ENCODE data around the gene CENPQ. TPM values are rescaled to one million over a fixed set of nuclear protein-coding genes. Genes with fewer than 3 reads are reported as not detected.

Gene CENPQ
- total RNA-seq, 1 experiment from 2014 or later: 11.3 TPM

GRCh38 chr6:49531774-49532569, 68.8 kb downstream of the CENPQ start (continued):
- TF ChIP-seq YY1 (IDR thresholded peaks at IDR 0.05; ENCODE audit: extremely low read depth, insufficient replicate concordance, low read depth, low read length) (no peak), POLR2AphosphoS5 (IDR thresholded peaks at IDR 0.05; ENCODE audit: low read depth, low read length) (no peak)

GRCh38 chr6:49535795-49536194, 72.6 kb downstream of the CENPQ start:
- ATAC-seq (no peak), DNase-seq (ENCODE audit: low read depth, low spot score) (no peak)
- H4K20me1 ChIP-seq (ENCODE audit: insufficient read depth): no peaks in the 10 kb centered on the region
- peaks cover 4 to 10% of the 10 kb centered on the region in 2 experiments for H3K4me1 ChIP-seq (ENCODE audit: control insufficient read depth in 1 of 2, insufficient read depth in 2 of 2, low read length in 2 of 2)
- no peaks in the 10 kb centered on the region for H3K9me3 ChIP-seq (ENCODE audit: control insufficient read depth in 1 of 2, insufficient read depth in 1 of 2, low read depth in 1 of 2, low read length in 2 of 2)
- ChIA-PET CTCF (interaction anchor here (1.3 kb wide), 1 partner anchor 13 kb away, joined by 3 read pairs; no protein-coding TSS in a partner anchor), POLR2A (no interaction called here), RAD21 (ENCODE audit: low non-redundant PET in 1 of 2, low total read pairs in 2 of 2, uncharacterized antibody in 2 of 2, unreplicated experiment in 2 of 2) (no interaction called here)
- intact Hi-C loops (cut with micrococcal nuclease): no loop called here
- no peaks in the 10 kb centered on the region for H3K79me2 ChIP-seq (ENCODE audit: insufficient read depth, low read length)
- no peak overlapping the region for H3K4me2 ChIP-seq (ENCODE audit: low read length)
- TF ChIP-seq ELF1 (IDR thresholded peaks at IDR 0.05; ENCODE audit: borderline replicate concordance, low read depth) (no peak), JUND (IDR thresholded peaks at IDR 0.05) (no peak), POLR2AphosphoS5 (IDR thresholded peaks at IDR 0.05; ENCODE audit: low read depth, low read length) (no peak), MAX (IDR thresholded peaks at IDR 0.05) (no peak), CBX3 (IDR thresholded peaks at IDR 0.05; ENCODE audit: low read depth) (no peak), YY1 (IDR thresholded peaks at IDR 0.05; ENCODE audit: extremely low read depth, insufficient replicate concordance, low read depth, low read length) (no peak), RAD21 (IDR thresholded peaks at IDR 0.05; ENCODE audit: low read depth) (no peak), CEBPB (IDR thresholded peaks at IDR 0.05; ENCODE audit: low read depth) (no peak), CTCF (IDR thresholded peaks at IDR 0.05 in 2 of 3, conservative IDR thresholded peaks at IDR 0.05 in 1 of 3; ENCODE audit: borderline replicate concordance in 1 of 3, insufficient read depth in 1 of 3, low read depth in 2 of 3, low read length in 2 of 3) (no peak)
- TF ChIP-seq, protein P1, sequence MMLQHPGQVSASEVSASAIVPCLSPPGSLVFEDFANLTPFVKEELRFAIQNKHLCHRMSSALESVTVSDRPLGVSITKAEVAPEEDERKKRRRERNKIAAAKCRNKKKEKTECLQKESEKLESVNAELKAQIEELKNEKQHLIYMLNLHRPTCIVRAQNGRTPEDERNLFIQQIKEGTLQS (IDR thresholded peaks at IDR 0.05): no peak
- no peak overlapping the region for H3K9ac ChIP-seq (ENCODE audit: low read length)
- H3K27me3 ChIP-seq (ENCODE audit: insufficient read depth, low read length): no peaks in the 10 kb centered on the region
- no peak overlapping the region for H3K4me3 ChIP-seq (replicated peaks in 1 of 2; ENCODE audit: low read depth in 1 of 2, low read length in 2 of 2)
- no peak overlapping the region for H3K27ac ChIP-seq (ENCODE audit: low read depth, low read length)
- H3K9me2 ChIP-seq (ENCODE audit: insufficient read depth): no peaks in the 10 kb centered on the region
- no peaks in the 10 kb centered on the region for H3K36me3 ChIP-seq (ENCODE audit: control insufficient read depth in 1 of 2, insufficient read depth in 2 of 2, low read length in 2 of 2)
- BruUV-seq (replicated peaks): no TSS peak
- no peak overlapping the region for H2AFZ ChIP-seq (ENCODE audit: low read depth, low read length, poor library complexity, severe bottlenecking)
